Esophagus squamous epithelium (tissue), 4 donors: ENCODE data around the gene PPARG.

Experiments
- POLR2A ChIP-seq, 4 donors: fragments of 450-650 bp; IDR thresholded peaks; one replicate each; pipeline ENCODE4 v1.6.1; 2017; ENCODE audit warnings: antibody characterized with exemption in 4 of 4, mild to moderate bottlenecking in 4 of 4, moderate library complexity in 3 of 4
- TF ChIP-seq, protein P1 (sequence below), 6 experiments: fragments of 450-650 bp in 4 of 6; fragments of 200-600 bp in 2 of 6; sonication (generic) in 2 of 6; IDR thresholded peaks; one replicate each; pipeline ENCODE4 v1.5.1; 2016 to 2019; ENCODE audit warnings: antibody characterized with exemption in 6 of 6, mild to moderate bottlenecking in 4 of 6, moderate library complexity in 4 of 6

DNA sequence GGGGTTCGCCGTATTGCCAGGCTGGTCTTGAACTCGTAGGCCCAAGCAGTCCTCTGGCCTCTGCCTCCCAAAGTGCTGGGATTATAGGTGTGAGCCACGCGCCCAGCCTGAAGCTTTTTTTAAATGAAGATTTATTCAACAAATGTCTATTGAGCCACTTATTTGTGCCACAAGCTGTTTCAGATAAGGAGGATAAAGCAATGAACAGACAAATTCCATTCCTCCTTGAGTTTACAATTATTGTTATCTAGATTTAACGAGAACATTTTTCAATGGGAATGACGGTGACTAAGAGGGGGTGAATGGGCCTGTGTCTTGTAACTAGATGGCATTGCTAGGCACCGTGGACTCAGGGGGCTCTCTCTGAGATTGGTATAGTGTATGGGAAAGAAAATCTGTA is 10.2 kb downstream of the PPARG start:
- TF ChIP-seq, protein P1, sequence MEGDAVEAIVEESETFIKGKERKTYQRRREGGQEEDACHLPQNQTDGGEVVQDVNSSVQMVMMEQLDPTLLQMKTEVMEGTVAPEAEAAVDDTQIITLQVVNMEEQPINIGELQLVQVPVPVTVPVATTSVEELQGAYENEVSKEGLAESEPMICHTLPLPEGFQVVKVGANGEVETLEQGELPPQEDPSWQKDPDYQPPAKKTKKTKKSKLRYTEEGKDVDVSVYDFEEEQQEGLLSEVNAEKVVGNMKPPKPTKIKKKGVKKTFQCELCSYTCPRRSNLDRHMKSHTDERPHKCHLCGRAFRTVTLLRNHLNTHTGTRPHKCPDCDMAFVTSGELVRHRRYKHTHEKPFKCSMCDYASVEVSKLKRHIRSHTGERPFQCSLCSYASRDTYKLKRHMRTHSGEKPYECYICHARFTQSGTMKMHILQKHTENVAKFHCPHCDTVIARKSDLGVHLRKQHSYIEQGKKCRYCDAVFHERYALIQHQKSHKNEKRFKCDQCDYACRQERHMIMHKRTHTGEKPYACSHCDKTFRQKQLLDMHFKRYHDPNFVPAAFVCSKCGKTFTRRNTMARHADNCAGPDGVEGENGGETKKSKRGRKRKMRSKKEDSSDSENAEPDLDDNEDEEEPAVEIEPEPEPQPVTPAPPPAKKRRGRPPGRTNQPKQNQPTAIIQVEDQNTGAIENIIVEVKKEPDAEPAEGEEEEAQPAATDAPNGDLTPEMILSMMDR (IDR thresholded peaks at IDR 0.05): no peak
- TF ChIP-seq POLR2A (IDR thresholded peaks at IDR 0.05): no peak
